Neural progenitor cell (in vitro differentiated cells): ENCODE data around the gene RREB1.

Experiments used
- CTCF ChIP-seq: fragments of 200-600 bp; sonication (generic); IDR thresholded peaks from 2 replicates; pipeline ENCODE4 v1.5.1; 2017; ENCODE audit warnings: antibody characterized with exemption, mild to moderate bottlenecking
- EZH2 ChIP-seq: fragments of 200-600 bp; sonication (generic); IDR thresholded peaks from 2 replicates; pipeline ENCODE4 v1.6.1; 2017; ENCODE audit warnings: antibody characterized with exemption, mild to moderate bottlenecking, moderate library complexity
- EZH2phosphoT487 ChIP-seq: fragments of 200-600 bp; sonication (generic); IDR thresholded peaks from 2 replicates; pipeline ENCODE4 v1.6.1; 2017; ENCODE audit warnings: antibody characterized with exemption

DNA sequence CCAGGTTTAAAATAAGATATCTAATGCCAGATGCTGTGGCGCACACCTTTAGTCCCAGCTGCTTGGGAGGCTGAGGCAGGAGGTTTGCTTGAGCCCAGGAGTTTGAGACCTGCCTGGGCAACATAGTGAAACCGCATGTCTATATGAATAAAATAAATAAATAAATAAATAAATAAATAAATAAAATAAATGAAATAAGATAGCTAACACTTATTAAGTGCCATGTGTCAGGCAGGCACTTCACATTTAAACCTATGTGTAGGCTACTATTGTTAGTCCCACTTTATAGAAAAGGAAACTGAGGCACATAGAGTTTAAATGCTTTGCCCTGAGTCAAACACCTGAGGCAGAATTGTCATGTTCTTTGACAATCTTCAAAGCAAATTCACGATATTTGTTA is 32.9 kb upstream of the RREB1 start:
- TF ChIP-seq CTCF = no peak
- no peak for TF ChIP-seq EZH2phosphoT487
- TF ChIP-seq EZH2 = no peak
